ENCODE data around the gene SIX3.

The SIX3 gene

DNA sequence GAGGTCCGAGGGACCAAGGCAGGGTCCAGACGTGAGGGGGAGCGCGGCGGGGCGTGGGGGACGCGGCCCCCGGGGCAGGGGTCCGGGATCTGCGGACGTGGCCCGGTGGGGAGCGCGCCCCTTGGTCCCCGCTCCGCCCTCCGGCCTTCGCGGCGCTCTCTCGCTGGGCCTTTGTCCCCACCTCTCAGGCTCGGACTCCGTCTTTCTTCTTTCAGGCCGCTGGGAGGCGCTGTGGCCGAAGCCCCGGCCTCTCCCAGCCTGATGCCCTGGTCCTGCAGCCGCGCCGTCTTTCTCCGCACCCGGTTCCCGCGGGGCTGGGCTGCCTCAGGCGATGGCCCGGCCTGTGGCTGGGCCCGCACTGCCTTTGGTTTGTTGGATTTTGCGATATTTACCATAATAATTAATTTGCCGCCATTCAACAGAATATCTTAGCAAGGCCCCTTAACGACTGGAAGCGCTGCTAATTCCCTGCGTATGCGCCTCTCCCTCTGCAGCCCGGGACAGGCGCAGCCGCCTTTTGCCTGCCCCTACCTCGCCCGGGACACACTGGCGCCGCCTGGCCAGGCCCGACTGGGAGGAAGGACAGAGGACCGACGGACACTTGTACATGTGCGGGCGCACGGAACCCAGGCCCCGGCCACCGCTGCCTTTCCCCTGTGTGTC lies 10.8 kb downstream of the SIX3 start:
- TF ChIP-seq CTCF (IDR thresholded peaks at IDR 0.05; ENCODE audit: low read depth, low read length, missing control alignments), result peak; percentile 71
- H3K4me3 ChIP-seq (replicated peaks; ENCODE audit: low read depth, low read length), result 0 out of 2 replicates have a peak overlapping the region, but pooled peaks have one; percentile 13
- DNase-seq (ENCODE audit: extremely low read depth, low read depth), result no peak

DNA sequence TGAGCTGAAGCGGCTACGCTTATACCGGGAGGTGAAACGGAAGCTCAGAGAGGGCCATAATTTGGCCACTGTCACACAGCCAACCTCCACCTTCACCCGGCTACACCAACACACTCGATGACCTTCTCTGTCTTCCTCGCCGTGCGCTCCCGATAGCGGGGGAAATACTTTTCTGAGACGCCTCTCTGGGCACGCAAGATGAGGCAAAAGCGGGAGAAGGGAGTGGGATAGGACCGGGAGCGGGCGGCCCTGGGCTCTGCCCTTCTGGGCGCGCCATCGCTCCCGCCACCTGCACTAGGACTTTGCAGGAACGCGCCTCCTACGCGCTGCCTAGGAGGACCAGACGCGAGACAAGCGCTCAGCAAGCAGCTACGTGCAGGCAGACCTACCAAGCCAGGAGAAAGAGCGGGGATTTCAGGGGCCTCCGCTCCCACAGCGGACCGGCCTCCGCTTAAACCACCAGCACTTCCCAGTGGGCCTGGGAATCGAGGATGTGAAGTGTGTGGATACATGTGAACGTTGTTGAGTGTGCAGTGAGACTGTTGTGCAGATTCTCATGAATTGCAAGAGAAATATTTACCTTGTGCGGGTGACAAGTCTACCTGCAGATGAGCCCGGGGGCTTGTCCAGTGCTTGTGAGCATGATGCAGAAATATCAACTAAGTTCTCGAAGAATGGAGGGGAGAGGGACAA lies 11.4 kb downstream of the SIX3 start:
- TF ChIP-seq CTCF (IDR thresholded peaks at IDR 0.05; ENCODE audit: low read depth, low read length, missing control alignments), result no peak
- DNase-seq (ENCODE audit: extremely low read depth, low read depth), result no peak
- no peak overlapping the region for H3K4me3 ChIP-seq (replicated peaks; ENCODE audit: low read depth, low read length)

DNA sequence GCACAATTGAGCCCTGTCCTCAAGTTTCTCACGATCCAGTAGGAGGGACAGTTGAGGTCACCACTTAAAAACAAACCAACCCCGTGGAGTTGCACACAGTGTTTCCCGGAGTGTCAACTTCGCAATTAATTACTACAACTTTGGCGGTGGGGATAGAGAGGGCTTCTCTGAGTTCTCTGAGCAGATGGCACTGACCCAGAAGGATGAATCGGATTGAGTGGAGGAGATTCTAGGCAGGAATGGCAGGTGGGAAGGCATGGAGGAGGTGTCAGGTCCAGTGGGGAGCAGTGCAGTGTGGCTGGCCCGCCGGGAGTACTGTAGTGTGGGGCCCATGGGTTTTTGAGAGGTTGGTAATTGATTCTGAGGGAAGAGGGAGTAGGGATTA lies 12.0 kb downstream of the SIX3 start:
- no peak for TF ChIP-seq CTCF (IDR thresholded peaks at IDR 0.05; ENCODE audit: low read depth, low read length, missing control alignments)
- no peak overlapping the region for H3K4me3 ChIP-seq (replicated peaks; ENCODE audit: low read depth, low read length)
- DNase-seq (ENCODE audit: extremely low read depth, low read depth), result no peak

- TF ChIP-seq CTCF (IDR thresholded peaks at IDR 0.05; ENCODE audit: low read depth, low read length, missing control alignments), result no peak
- H3K4me3 ChIP-seq (replicated peaks; ENCODE audit: low read depth, low read length), result no peak overlapping the region
- DNase-seq (ENCODE audit: extremely low read depth, low read depth), result no peak
These were observed 13.0 kb downstream of the SIX3 start for GRCh38 chr2:44954447-44954888.

DNA sequence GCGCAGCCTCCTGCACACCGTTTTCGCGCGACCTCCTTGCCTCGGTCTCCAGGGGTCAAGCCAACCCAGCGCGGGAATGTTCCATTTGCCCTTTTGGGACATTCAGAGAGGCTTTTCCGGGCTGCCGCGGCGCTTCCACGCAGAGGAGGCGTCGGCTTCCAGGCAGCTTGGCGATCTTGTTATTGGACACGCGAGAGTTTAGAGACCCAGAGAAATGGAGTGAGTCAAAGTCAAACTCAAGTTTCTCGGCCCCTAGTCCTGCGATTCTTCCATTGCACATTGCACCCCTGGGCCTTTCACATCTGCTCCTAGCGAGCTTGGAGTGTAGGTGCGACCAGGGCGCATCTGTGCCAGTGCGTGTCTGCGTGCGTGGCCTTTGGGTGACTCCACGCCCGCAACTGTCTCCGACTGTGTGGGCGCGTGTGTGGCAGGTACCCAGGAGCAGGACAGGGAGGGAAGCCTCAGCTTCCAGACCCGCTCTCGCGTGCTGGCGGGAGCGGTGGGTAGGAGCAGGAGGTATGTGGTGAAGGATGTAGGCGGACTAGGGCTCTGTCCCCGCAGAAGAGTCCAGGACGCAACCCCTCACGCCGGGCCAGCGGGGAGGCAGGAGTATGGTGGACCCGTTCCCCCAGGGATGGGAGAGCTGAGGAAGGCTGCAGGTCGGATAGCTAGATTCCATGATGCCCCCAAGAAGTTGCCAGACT lies 13.5 kb downstream of the SIX3 start:
- H3K4me3 ChIP-seq (replicated peaks; ENCODE audit: low read depth, low read length), result peak overlapping the region; percentile 16
- TF ChIP-seq CTCF (IDR thresholded peaks at IDR 0.05; ENCODE audit: low read depth, low read length, missing control alignments), result no peak
- DNase-seq (ENCODE audit: extremely low read depth, low read depth), result no peak

DNA sequence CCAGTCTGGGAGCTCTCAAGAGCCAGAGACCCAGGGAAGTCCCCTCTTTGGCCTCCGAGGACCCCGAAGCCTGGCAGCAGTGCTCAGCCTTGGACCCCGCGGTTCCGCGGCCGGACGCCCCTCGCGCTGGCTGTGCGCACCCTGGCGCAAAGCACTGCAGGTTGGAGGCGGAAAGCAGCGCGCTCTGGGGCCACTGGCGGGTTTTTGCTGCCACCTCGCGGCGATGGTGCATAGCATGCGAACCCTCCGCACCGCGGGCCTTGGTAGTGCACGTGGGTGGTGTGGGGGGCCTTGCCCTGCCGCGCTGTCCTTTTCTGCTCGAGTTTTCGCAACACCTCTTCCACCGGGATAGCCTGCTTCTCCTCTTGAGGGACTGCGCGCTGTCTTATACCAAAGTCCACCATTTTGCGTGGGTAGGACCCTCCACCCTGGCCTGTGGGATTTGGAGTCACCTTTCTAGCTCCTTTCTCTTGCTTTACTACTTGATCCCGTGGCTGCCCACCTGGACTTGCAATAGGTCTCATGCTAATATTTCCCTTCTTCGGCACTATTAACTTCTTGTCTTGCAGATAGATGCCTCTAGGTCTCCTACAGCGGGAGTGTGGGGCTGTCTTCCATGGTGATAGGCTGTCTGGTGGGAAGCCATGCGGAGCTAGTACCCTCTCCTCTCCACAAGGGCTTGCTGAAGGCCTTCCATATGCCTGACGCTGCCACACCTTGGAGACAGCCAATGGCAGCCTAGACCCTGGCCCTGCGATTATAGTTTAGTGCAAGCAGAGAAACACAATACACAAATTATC lies 14.3 kb downstream of the SIX3 start:
- peak; percentile 84 for TF ChIP-seq CTCF (IDR thresholded peaks at IDR 0.05; ENCODE audit: low read depth, low read length, missing control alignments)
- no peak for DNase-seq (ENCODE audit: extremely low read depth, low read depth)
- H3K4me3 ChIP-seq (replicated peaks; ENCODE audit: low read depth, low read length), result peak overlapping the region; percentile 16
